HuH-7.5 (cell line): Measurements from ENCODE around the gene MLEC.

Experiments
- DNase-seq: peaks from one replicate; pipeline ENCODE4 v3.0.0; 2011; ENCODE audit warnings: low spot score

MLEC gene

DNA sequence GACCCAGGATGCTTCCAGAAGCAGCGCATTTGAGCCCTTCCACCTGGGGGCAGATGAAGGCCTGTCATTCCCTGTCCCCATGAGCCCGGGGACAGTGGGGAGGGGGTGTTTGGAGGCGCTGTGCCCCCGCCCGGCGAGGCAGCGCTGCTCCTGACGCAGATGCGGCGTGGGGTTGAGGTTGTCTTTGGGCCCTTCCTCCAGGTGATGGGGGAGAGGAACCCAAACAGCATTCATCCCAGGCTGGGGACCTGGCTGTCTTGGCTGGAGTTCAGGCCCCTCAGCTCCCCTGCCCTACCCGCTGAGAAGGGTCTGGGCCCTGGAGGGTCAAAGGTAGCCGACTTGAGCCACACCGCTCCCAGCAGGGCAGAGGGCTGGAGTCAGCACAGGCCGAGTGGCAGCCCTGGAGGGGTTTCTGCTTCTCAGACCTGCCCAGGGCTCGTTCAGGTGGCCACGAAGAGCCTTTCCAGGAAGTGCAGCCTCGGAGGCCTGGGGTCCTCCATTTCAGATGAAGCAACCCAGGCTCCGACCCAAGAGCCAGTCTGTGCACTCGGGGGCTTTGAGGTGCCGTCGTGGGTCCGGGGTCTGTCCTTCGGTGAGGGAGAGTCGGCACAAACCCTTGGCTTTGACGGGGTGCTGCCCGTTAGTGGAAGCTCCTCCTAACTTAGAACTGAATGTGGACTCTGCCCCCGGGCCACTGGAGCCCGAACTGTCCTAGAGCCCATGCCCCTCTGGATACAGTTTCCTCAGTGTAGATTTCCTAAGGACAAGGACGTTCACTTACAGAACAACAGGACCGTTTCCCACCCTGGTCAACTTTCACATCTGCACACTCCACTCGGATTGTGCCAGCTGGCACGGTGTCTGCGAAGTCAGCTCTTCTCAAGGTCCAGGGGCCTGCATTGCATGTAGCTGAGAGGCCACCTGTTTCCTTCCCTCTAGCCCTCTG is 54.8 kb downstream of the MLEC start:
- no peak for DNase-seq

DNA sequence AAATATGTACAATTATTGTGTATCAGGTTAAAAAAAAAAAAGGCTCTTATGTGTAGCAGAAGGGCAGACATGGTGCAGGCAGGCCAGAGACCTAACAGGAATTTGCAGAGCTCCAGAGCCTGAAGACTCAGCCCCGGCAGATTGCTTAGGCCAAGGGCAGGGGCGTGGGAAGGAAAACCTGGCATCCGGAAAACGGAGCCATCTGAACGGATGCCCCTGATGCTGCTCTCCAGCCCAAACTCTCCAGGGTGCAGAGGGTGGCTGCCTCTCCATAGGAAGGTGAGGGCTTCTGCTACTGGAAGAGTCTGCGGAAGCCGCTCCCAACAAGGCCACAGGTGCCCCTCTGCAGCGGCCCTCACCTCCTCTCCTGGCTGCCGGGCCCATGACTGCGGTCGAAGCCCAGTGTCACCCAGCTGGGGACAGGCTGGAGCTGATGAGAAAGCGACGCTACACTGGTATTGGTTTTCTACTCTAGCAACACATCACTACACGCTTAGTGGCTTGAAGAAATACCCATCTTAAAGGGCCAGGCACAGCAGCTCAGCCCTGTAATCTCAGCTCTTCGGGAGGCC is 58.1 kb downstream of the MLEC start:
- no peak for DNase-seq

DNA sequence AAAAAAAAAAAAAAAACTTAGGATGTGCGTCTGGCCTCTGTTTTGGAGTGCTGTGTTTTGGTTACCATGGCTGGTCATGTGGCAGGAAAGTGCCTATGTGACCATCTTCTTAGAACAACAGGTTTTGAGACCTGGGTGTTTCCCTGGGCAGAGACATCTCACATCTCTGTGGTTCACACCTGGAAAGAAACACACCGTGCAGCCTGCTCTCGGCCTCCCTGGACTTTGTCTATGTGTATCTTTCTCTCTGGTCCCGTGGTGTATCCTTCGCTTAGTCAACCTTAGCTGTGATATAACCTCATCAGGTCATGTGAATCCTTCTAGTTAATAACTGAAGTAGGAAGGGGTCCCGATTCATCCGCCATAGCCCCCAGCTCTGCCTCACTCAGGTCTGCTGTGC is 61.3 kb downstream of the MLEC start:
- DNase-seq, result no peak

DNA sequence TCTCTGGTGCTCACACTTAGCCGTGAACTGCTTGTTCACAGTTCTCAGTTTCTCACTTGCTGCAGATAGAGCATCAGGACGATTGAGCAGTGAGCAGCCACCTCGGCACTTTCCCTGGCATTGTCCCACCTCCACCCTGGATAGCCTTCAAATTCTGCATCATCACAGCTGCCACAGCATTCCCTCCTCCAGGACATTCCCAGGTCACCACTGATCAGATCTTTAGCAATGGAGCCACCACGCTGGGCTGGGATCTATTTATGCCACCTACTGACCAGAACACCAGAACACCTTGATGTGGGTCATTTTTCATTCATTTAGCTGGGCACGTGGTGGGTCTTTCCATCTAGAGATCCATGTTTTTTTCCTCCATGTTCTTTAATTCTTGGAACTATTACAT is 62.3 kb downstream of the MLEC start:
- DNase-seq, result no peak

DNA sequence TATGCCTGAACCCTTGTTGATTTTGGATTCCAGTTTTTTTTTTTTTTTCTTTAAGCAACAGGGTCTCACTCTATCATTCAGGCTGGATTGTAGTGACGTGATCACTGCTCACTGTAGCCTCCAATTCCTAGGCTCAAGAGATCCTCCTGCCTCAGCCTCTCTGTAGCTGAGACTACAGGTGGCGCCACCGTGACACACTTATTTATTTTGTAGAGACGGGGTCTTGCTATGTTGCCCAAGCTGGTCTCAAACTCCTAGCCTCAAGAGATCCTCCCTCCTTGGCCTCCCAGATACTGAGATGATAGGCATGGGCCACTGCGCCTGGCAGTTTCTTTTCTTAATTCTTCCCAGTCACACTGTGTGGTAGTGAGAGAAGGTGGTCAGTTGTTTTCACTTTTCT is 63.9 kb downstream of the MLEC start:
- DNase-seq, result no peak

DNA sequence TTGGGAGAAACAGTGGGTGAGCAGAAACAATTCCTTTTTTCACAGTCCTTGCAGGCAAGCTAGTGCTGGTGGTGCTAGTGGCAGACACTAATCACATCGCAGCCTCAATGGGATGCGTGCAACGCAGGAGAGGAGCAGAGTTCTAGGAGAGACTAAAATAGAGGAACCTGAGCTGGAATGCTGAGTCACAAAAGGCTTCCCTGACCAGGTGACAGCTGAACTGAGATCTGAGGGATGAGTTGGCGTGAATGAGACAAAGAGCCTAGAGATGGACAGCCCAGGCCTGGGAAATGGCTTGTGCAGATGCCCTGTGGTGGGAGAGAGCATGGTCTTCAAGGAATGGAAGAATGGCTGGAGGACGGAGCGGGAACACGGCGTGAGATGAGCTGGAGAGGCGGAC is 64.4 kb downstream of the MLEC start:
- DNase-seq, result no peak
